Measurements from ENCODE around the gene PTCH2.

PTCH2 gene

DNA sequence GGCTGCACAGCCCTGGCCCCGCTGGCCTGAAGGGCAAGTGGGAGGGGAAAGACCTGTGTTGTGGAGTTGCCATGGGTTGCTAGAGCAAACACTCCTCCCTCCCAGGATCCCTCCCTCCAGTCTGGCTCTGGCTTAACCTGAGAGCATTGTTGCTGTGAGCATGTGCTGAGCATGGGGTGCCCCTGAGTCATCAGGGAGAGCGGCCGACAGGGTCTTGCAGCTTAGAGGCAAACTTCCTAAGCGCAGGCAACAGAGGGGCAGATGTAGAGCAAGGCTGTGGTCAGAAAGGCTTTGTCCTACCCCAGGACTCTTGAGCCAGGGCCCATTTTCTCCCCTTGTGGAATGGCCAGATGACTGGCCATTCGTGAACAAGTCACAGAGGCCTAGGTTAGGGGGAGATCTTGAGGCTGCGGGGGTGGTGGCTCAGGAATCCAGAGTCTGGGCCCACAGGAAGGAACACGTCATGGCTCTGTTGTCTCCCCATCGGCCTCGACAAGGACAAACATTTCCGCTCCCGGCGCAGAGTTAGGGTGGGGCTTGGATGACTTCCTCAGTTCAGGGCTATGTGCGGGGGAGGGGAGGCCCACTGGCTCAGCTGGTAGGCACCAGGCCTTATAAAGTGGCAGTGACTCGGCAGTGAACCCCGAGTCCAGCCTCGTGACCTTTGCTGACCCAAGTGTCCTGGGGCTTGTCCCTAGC is 35.5 kb downstream of the PTCH2 start:
- peak; percentile 49 to 82 for DNase-seq (ENCODE audit: low spot score in 2 of 2)
- Histone ChIP-seq H3K27me3 (ENCODE audit: low read depth) (no peaks in the 10 kb centered on the region), H3K9me3 (no peaks in the 10 kb centered on the region; the same call in 1 of the 2 replicates), H3K4me3 (no peak overlapping the region), H3K36me3 (replicated peaks) (peaks cover 39% of the 10 kb centered on the region), H3K4me1 (peaks cover 18% of the 10 kb centered on the region)
- in situ Hi-C loops (cut with MboI; ENCODE audit: low sequenced_read_pairs): no loop called here

DNA sequence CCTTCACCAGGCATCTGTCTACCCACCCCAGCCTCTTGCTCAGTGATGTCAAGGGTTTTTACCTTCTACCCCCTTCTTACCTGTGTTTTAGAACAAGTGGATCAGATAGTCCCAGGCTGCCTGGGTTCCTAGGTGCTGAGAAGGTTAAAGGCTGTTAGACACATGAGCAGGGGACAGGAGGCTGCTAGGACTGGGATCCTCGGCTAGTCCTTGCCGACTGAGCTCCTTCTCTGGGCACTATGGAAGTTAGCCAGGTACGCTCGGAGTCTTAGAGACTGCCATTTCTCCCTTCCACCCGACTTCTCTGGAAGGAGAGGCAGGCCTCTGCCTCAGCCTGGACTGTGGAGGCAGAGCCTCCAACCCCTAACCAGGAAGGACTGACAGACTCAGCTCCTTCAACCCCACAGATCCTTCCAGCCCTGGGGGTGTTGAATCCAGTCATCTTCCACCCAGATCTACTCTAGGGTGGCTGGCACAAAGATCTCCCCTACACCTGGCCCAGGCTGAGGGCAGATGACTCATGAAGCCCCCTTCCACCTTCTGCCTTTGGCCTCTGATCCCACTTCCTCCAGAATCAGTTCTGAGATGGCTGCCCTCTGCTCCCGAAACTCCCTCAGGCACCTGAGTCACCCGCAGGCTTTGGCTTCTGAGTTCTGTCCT is 36.2 kb downstream of the PTCH2 start, which contains the start of gene DYNLT4:
TSS of gene DYNLT4 (minus strand) at position 648 of the 660 bp plus-strand sequence. CDS start 683 bp downstream, outside the sequence.
- Histone ChIP-seq H3K4me3 (no peak within 1 kb of the TSS), H3K4me1 (peaks cover 18% of the 10 kb centered on the region), H3K9me3 (no peaks in the 10 kb centered on the region; the same call in 1 of the 2 replicates), H3K36me3 (replicated peaks) (peaks cover 45% of the 10 kb centered on the region), H3K27me3 (ENCODE audit: low read depth) (no peaks in the 10 kb centered on the region)
- no peak for DNase-seq (ENCODE audit: low spot score in 2 of 2)
- in situ Hi-C loops (cut with MboI; ENCODE audit: low sequenced_read_pairs): no loop called here

DNA sequence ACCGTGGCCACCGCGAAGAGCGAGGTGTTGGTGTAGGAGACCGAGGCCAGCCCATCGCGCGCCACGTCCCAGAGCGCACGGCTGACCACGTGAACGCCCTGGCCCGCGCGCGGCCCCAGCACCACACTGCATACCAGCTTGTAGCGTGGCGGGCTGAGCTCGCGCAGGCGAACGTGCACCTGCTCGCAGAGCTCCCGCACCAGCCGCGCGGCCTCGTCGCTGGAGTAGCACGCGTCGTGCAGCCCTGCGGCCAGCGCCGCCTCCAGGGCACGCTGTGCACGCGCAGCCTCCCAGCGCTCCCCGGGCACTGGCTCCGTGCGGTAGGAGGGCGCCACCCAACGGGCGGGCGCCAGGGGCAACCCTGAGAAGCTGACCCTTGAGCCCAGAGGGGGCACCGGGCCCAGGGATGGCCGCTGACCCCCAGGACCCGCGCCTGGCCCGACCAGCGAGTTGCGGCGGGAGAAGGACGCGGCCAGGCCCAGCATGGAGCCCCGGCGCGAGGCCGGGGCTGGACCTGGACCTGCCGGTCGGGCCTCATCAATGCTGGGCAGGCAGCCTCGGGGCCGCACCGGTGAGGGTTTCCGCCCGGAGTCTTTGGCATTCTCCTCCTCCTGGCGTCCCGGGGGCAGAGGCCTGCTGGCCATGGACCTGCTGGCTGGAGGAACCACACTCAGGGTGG is 36.9 kb downstream of the PTCH2 start:
- Histone ChIP-seq H3K4me3 (no peak overlapping the region), H3K9me3 (no peaks in the 10 kb centered on the region; the same call in 1 of the 2 replicates), H3K36me3 (replicated peaks) (peaks cover 45% of the 10 kb centered on the region), H3K27me3 (ENCODE audit: low read depth) (no peaks in the 10 kb centered on the region), H3K4me1 (peaks cover 18% of the 10 kb centered on the region)
- DNase-seq (ENCODE audit: low spot score in 2 of 2): no peak
- in situ Hi-C loops (cut with MboI; ENCODE audit: low sequenced_read_pairs): no loop called here

- DNase-seq (ENCODE audit: low spot score in 2 of 2): no peak
- in situ Hi-C loops (cut with MboI; ENCODE audit: low sequenced_read_pairs): no loop called here
- H3K36me3 ChIP-seq (replicated peaks): peaks cover 45% of the 10 kb centered on the region
- no peaks in the 10 kb centered on the region for H3K27me3 ChIP-seq (ENCODE audit: low read depth)
- peaks cover 18% of the 10 kb centered on the region for H3K4me1 ChIP-seq
- H3K4me3 ChIP-seq: no peak overlapping the region
- no peaks in the 10 kb centered on the region; the same call in 1 of the 2 replicates for H3K9me3 ChIP-seq
These were observed 37.6 kb downstream of the PTCH2 start for GRCh38 chr1:44805311-44806024.

DNA sequence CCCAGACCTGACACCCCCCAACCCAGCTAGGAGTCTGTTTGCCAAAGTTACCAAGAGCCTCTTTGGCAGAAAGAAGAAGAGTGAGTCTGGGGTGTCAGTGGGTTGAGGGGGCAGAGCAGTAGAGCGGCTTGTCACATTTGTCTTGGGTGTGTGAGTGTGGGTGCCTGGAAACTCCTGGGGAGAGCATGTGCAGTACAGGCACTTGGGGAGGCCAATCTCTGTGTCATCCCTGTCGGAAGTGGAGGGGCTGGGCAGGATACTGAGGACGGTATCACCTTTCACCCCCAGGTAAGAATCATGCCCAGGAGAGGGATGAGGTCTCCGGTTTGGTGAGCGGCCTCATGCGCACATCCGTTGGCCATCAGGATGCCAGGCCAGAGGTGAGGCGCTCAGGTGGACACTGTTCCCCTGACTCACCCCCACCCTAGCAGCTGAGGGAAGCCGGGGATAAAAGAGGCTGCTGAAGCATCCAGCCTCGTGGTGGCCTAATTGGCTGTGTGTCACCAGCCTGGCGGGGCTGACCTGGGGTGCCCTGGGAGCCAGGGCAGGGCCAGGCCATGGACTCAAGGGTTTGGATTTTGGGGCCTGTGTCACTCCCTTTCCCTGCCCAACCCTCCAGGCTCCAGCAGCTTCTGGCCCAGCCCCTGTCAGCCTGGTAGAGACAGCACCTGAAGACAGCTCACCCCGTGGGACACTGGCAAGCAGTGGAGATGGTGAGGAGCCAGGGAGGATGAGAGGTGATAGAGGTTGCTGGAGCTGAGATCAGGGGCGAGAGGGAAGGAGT is 39.5 kb downstream of the PTCH2 start:
- DNase-seq (ENCODE audit: low spot score in 2 of 2): no peak
- H3K36me3 ChIP-seq (replicated peaks): peaks cover 45% of the 10 kb centered on the region
- H3K9me3 ChIP-seq: no peaks in the 10 kb centered on the region; the same call in 1 of the 2 replicates
- in situ Hi-C loops (cut with MboI; ENCODE audit: low sequenced_read_pairs): no loop called here
- no peak overlapping the region for H3K4me3 ChIP-seq
- H3K4me1 ChIP-seq: peaks cover 16% of the 10 kb centered on the region
- H3K27me3 ChIP-seq (ENCODE audit: low read depth): no peaks in the 10 kb centered on the region

- in situ Hi-C loops (cut with MboI; ENCODE audit: low sequenced_read_pairs): no loop called here
- Histone ChIP-seq H3K36me3 (replicated peaks) (peaks cover 45% of the 10 kb centered on the region), H3K4me3 (no peak overlapping the region), H3K9me3 (no peaks in the 10 kb centered on the region), H3K4me1 (peaks cover 11% of the 10 kb centered on the region), H3K27me3 (ENCODE audit: low read depth) (no peaks in the 10 kb centered on the region)
- DNase-seq (ENCODE audit: low spot score in 2 of 2): no peak
These were observed 40.1 kb downstream of the PTCH2 start for GRCh38 chr1:44803062-44803311.

GRCh38 chr1:44802306-44803061 is 40.6 kb downstream of the PTCH2 start:
- Histone ChIP-seq H3K4me1 (peaks cover 6% of the 10 kb centered on the region), H3K36me3 (replicated peaks) (peaks cover 45% of the 10 kb centered on the region), H3K4me3 (no peak overlapping the region), H3K9me3 (no peaks in the 10 kb centered on the region), H3K27me3 (ENCODE audit: low read depth) (no peaks in the 10 kb centered on the region)
- in situ Hi-C loops (cut with MboI; ENCODE audit: low sequenced_read_pairs): no loop called here
- DNase-seq (ENCODE audit: low spot score in 2 of 2): no peak

- peak overlapping the region; percentile 82 for H3K4me3 ChIP-seq
- peaks cover 39% of the 10 kb centered on the region for H3K36me3 ChIP-seq (replicated peaks)
- peak in 1 of 2 experiments; percentile 51 for DNase-seq (ENCODE audit: low spot score in 2 of 2)
- no peaks in the 10 kb centered on the region for H3K9me3 ChIP-seq
- H3K27me3 ChIP-seq (ENCODE audit: low read depth): no peaks in the 10 kb centered on the region
- in situ Hi-C loops (cut with MboI; ENCODE audit: low sequenced_read_pairs): no loop called here
- H3K4me1 ChIP-seq: no peaks in the 10 kb centered on the region; the same call in 1 of the 2 replicates
These were observed 41.4 kb downstream of the PTCH2 start for GRCh38 chr1:44801491-44802305.

DNA sequence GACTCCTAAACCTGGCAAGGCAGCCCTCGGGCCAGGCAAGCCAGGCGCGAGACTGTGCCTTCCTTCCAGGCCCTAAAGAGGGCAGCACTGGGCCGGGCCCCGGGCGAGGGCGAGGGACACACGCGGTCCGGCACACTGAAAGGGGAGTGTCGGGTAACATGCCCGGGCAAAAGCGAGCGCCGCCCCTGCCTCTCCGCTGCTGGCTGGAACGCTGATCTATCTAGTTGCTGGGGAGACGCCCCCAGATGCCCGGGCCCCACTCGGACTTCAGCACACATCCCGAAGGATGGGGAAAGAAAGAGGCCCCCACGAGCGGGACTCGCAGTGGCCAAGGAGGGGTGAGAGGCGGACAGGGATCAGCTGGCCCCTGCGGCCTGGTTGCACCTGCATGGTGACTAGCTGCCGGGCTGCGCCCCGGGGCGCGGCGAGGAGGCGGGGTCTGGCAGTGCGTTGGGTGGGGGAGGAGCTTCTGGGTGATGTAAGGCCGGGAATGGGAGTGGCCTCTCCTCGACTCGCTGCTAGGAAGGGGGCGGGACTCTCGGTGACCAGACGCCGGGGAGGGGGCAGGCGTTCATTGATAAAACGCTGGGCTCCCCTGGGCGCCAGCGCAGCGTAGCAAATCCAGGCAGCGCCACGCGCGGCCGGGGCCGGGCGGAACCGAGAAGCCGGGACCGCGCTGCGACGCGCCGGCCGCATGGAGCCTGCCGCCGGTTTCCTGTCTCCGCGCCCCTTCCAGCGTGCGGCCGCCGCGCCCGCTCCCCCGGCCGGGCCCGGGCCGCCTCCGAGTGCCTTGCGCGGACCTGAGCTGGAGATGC is 43.1 kb downstream of the PTCH2 start, which contains the start of gene PLK3:
TSS of gene PLK3 (plus strand) at position 608 of the 815 bp plus-strand sequence. CDS start at position 695, 87 bp downstream.
- DNase-seq (ENCODE audit: low spot score in 2 of 2): peak; percentile 98 to 99
- in situ Hi-C loops (cut with MboI; ENCODE audit: low sequenced_read_pairs): no loop called here
- peak within 1 kb of the TSS; percentile 82 for H3K4me3 ChIP-seq

GRCh38 chr1:44798481-44799365 is 44.3 kb downstream of the PTCH2 start:
- in situ Hi-C loops (cut with MboI; ENCODE audit: low sequenced_read_pairs): no loop called here
- no peaks in the 10 kb centered on the region for H3K9me3 ChIP-seq

More for the DNA sequence above, 43.1 kb downstream of the PTCH2 start, which contains the start of gene PLK3:
- Histone ChIP-seq H3K36me3 (replicated peaks) (peaks cover 26% of the 10 kb centered on the region), H3K9me3 (no peaks in the 10 kb centered on the region), H3K4me1 (no peaks in the 10 kb centered on the region; the same call in 1 of the 2 replicates), H3K27me3 (ENCODE audit: low read depth) (no peaks in the 10 kb centered on the region)

More at GRCh38 chr1:44798481-44799365, 44.3 kb downstream of the PTCH2 start:
- no peak overlapping the region for H3K4me3 ChIP-seq
- H3K4me1 ChIP-seq: no peaks in the 10 kb centered on the region; the same call in 1 of the 2 replicates
- peaks cover 19% of the 10 kb centered on the region for H3K36me3 ChIP-seq (replicated peaks)
- no peaks in the 10 kb centered on the region for H3K27me3 ChIP-seq (ENCODE audit: low read depth)
- no peak for DNase-seq (ENCODE audit: low spot score in 2 of 2)

Measured in HAP-1 (cell line).